NB4 (cell line): ENCODE measurements around the gene TIAM2.

Source experiments
- CTCF ChIP-seq: IDR thresholded peaks from one replicate; pipeline ENCODE4 v1.5.1; 2012; ENCODE audit warnings: low read depth, low read length
- MYC ChIP-seq: IDR thresholded peaks from 2 replicates; pipeline ENCODE4 v1.6.1; 2011; ENCODE audit warnings: low read depth, low read length
- POLR2A ChIP-seq: IDR thresholded peaks from 2 replicates; pipeline ENCODE4 v1.6.1; 2011; ENCODE audit warnings: mild to moderate bottlenecking; ENCODE audit not compliant: insufficient read length; ENCODE audit errors: extremely low read depth
- TF ChIP-seq, protein P1 (sequence below): IDR thresholded peaks from 2 replicates; pipeline ENCODE4 v1.6.1; 2011; ENCODE audit warnings: low read depth, low read length

DNA sequence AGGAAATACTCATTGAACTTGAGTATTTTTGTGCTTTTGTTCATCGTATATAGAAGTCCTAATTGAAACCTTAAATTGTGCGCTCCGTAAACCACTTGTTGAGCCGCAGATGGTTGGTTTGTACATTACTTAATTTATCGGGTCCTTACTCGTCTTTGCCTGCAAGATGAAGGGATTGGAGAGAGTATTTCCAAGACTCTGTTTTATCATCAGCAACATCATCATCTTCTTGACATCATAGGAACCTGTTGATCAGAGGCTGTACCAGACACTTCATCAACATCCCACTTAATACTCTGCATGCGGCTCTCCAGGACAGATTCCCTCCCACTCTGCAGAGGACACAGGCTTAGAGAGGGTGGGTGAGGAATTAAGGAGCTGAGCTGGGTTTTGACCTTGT lies 28.6 kb downstream of the TIAM2 start:
- TF ChIP-seq CTCF (no peak), POLR2A (no peak), MYC (no peak)
- TF ChIP-seq, protein P1, sequence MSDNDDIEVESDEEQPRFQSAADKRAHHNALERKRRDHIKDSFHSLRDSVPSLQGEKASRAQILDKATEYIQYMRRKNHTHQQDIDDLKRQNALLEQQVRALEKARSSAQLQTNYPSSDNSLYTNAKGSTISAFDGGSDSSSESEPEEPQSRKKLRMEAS: no peak
